ENCODE measurements around the gene MYOCD.

DNA sequence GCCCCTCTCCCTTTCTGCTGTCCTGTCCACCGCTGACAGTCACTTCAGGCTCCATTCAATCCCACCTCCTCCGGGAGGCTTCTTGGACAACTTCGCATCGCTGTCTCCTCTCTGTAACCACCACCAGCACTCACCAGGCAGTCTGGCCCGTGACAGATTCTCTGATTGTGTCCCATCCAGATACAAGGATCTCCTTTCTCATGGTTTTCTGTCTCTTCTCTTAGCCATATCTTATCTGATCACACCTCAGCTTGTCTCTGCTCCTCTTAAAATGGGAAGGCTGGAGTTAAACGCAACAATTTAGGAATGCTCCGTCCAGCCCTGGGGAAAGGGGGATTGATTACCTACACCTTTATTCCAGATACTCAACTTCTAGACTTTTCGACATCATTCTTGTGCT, 66.7 kb downstream of the MYOCD start:
- TF ChIP-seq, protein P1, sequence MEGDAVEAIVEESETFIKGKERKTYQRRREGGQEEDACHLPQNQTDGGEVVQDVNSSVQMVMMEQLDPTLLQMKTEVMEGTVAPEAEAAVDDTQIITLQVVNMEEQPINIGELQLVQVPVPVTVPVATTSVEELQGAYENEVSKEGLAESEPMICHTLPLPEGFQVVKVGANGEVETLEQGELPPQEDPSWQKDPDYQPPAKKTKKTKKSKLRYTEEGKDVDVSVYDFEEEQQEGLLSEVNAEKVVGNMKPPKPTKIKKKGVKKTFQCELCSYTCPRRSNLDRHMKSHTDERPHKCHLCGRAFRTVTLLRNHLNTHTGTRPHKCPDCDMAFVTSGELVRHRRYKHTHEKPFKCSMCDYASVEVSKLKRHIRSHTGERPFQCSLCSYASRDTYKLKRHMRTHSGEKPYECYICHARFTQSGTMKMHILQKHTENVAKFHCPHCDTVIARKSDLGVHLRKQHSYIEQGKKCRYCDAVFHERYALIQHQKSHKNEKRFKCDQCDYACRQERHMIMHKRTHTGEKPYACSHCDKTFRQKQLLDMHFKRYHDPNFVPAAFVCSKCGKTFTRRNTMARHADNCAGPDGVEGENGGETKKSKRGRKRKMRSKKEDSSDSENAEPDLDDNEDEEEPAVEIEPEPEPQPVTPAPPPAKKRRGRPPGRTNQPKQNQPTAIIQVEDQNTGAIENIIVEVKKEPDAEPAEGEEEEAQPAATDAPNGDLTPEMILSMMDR (CRISPR knock-in tag; IDR thresholded peaks at IDR 0.05), result no peak
- TF ChIP-seq CREB1 (IDR thresholded peaks at IDR 0.05) (no peak), CREB1 (CRISPR knock-in tag; IDR thresholded peaks at IDR 0.05) (no peak), ZNF75D (CRISPR knock-in tag; IDR thresholded peaks at IDR 0.05; ENCODE audit: borderline replicate concordance) (no peak), PHF20 (CRISPR knock-in tag; IDR thresholded peaks at IDR 0.05) (no peak), KLF16 (CRISPR knock-in tag; IDR thresholded peaks at IDR 0.05) (no peak), NFRKB (IDR thresholded peaks at IDR 0.05) (no peak), HOXD1 (CRISPR knock-in tag; IDR thresholded peaks at IDR 0.05) (no peak), POLR2A (IDR thresholded peaks at IDR 0.05; ENCODE audit: insufficient read depth in 1 of 2, low read depth in 2 of 2, low read length in 2 of 2) (no peak), ZFX (CRISPR knock-in tag; IDR thresholded peaks at IDR 0.05; ENCODE audit: low read depth) (no peak), CHD4 (IDR thresholded peaks at IDR 0.05; ENCODE audit: borderline replicate concordance, low read length) (no peak), GTF2F1 (IDR thresholded peaks at IDR 0.05; ENCODE audit: low read length) (no peak), ATF7-NPFF (CRISPR knock-in tag; IDR thresholded peaks at IDR 0.05; ENCODE audit: low read depth) (no peak), CBX5 (CRISPR knock-in tag; IDR thresholded peaks at IDR 0.05; ENCODE audit: borderline replicate concordance) (no peak), HNRNPH1 (optimal IDR thresholded peaks at IDR 0.05; ENCODE audit: low read depth, low read length) (no peak)

Data from HepG2 (cell line).